ENCODE measurements around the gene P3H1. TPM values are rescaled to one million over a fixed set of nuclear protein-coding genes. Genes with fewer than 3 reads are reported as not detected.

P3H1 gene
- total and polyA plus RNA-seq, 2 of the 13 experiments (the other 11 are each of a cell fraction or from before 2014, with no cell fraction given), result 64.6 to 120 TPM

DNA sequence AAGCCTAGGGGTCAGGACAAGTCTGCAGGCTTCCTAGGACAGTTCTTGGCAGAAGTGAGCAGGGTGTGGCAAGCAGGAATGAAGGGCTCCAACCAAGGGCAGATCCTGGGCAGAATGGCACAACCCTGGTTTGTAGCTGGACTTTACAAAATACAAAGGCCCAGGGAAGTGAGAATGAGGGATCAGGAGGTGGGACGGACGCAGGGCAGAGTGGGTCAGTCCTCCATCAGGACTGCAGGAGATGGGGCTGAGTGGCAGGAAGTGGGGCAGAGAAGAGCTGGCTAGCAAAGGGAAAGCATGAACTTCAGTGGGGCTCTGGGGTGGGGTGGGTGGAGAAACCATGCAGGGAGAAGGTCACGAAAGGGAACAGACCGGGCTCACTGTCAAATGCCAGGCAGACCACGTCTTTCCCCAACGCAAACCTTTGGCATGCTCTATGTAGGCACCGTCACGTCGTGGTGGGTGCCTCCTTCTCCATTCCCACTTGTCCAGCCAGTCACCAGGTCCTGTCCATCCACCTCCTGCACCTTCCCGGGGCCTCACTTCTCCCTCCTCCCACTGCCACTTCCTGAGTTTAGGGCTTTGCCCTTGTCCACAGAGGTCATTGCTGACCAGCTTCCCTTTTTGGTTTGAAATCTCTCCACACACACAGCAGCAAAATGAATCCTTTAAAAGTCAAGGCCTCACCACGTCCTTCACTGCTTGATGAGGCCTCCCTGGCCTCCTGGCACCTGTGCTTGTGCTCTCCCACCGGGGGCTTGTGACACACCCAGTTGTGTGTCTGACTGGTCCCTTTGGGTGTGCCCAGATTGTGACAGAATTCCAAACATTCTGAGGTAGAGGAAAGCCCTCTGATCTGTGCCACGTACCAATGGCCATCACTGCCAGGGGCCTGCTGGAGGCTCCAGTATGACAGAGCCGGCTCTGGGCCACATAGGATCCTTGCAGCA lies 18.1 kb downstream of the P3H1 start:
- no TSS peak for BruUV-seq (replicated peaks)
- Histone ChIP-seq H3K79me2 (ENCODE audit: insufficient read depth, low read length) (no peaks in the 10 kb centered on the region), H4K20me1 (ENCODE audit: insufficient read depth, low read length) (no peaks in the 10 kb centered on the region), H3K4me3 (replicated peaks in 1 of 3; ENCODE audit: insufficient read depth in 1 of 3, low read depth in 2 of 3, low read length in 3 of 3) (no peak overlapping the region), H3K9ac (ENCODE audit: insufficient read depth, low read depth, low read length) (no peak overlapping the region), H3K27me3 (ENCODE audit: control insufficient read depth in 1 of 2, insufficient read depth in 2 of 2, low read length in 2 of 2) (no peaks in the 10 kb centered on the region), H3K4me2 (ENCODE audit: low read depth, low read length) (no peak overlapping the region), H3K9me3 (ENCODE audit: low read length) (no peaks in the 10 kb centered on the region), H3K36me3 (replicated peaks in 1 of 2; ENCODE audit: control insufficient read depth in 1 of 2, insufficient read depth in 2 of 2, low read length in 2 of 2) (peaks cover 29 to 63% of the 10 kb centered on the region in 2 experiments), H2AFZ (ENCODE audit: low read length) (no peak overlapping the region), H3K27ac (ENCODE audit: extremely low read length, insufficient read depth, low read length) (no peak overlapping the region), H3K4me1 (ENCODE audit: insufficient read depth, low read length) (peaks cover 12% of the 10 kb centered on the region)
- no peak for DNase-seq (ENCODE audit: low spot score)
- no peak for ATAC-seq
- intact Hi-C loops (cut with micrococcal nuclease; ENCODE audit: unreplicated experiment), result loop anchor here (5.0 to 10.0 kb wide), 2 partner anchors 236 to 414 kb away; partner anchors contain the start of gene FOXJ3
- WGBS (ENCODE audit: low lambda C conversion rate), result 97% methylated on average over 14 of the region's 14 CpGs
- ChIA-PET CTCF (ENCODE audit: low intra/inter-chr PET ratio, low total read pairs) (no interaction called here), POLR2A (no interaction called here)
- FAIRE-seq, result no peak
- in situ Hi-C loops (cut with HindIII; ENCODE audit: extremely low pct_ligation_motif_present, low pct_unique_long_range_greater_than_20kb), result loop anchor here (5.0 to 25.0 kb wide), 3 partner anchors 176 to 604 kb away; partner anchors contain the start of gene FOXJ3
- TF ChIP-seq SCMH1 (CRISPR knock-in tag; IDR thresholded peaks at IDR 0.05; ENCODE audit: borderline replicate concordance), result no peak
- TF ChIP-seq, protein P1, sequence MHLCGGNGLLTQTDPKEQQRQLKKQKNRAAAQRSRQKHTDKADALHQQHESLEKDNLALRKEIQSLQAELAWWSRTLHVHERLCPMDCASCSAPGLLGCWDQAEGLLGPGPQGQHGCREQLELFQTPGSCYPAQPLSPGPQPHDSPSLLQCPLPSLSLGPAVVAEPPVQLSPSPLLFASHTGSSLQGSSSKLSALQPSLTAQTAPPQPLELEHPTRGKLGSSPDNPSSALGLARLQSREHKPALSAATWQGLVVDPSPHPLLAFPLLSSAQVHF (CRISPR knock-in tag; IDR thresholded peaks at IDR 0.05), result no peak
- no peak for TF ChIP-seq ATRX (CRISPR knock-in tag; IDR thresholded peaks at IDR 0.05; ENCODE audit: borderline replicate concordance)
- no peak for TF ChIP-seq STAT5B (CRISPR knock-in tag; IDR thresholded peaks at IDR 0.05)
- TF ChIP-seq SETDB1 (CRISPR knock-in tag; IDR thresholded peaks at IDR 0.05; ENCODE audit: borderline replicate concordance), result no peak
- no peak for TF ChIP-seq KDM3A (CRISPR knock-in tag; IDR thresholded peaks at IDR 0.05; ENCODE audit: low read depth)
- TF ChIP-seq, protein P2, sequence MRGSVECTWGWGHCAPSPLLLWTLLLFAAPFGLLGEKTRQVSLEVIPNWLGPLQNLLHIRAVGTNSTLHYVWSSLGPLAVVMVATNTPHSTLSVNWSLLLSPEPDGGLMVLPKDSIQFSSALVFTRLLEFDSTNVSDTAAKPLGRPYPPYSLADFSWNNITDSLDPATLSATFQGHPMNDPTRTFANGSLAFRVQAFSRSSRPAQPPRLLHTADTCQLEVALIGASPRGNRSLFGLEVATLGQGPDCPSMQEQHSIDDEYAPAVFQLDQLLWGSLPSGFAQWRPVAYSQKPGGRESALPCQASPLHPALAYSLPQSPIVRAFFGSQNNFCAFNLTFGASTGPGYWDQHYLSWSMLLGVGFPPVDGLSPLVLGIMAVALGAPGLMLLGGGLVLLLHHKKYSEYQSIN (CRISPR knock-in tag; IDR thresholded peaks at IDR 0.05; ENCODE audit: borderline replicate concordance), result no peak
- TF ChIP-seq ERF (CRISPR knock-in tag; IDR thresholded peaks at IDR 0.05), result no peak
- TF ChIP-seq MYC (CRISPR knock-in tag; IDR thresholded peaks at IDR 0.05; ENCODE audit: borderline replicate concordance), result no peak
- TF ChIP-seq RARA (CRISPR knock-in tag; IDR thresholded peaks at IDR 0.05), result no peak
- no peak for TF ChIP-seq ZNF256 (CRISPR knock-in tag; conservative IDR thresholded peaks at IDR 0.05)
- no peak for TF ChIP-seq SOX13 (IDR thresholded peaks at IDR 0.05)
- TF ChIP-seq SOX13 (CRISPR knock-in tag; conservative IDR thresholded peaks at IDR 0.05 in 1 of 2, IDR thresholded peaks at IDR 0.05 in 1 of 2), result no peak
- TF ChIP-seq ZNF260 (CRISPR knock-in tag; IDR thresholded peaks at IDR 0.05; ENCODE audit: borderline replicate concordance, low read depth), result no peak
- no peak for TF ChIP-seq FOXP1 (IDR thresholded peaks at IDR 0.05)
- TF ChIP-seq FOXP1 (CRISPR knock-in tag; IDR thresholded peaks at IDR 0.05), result no peak
- TF ChIP-seq, protein P3, sequence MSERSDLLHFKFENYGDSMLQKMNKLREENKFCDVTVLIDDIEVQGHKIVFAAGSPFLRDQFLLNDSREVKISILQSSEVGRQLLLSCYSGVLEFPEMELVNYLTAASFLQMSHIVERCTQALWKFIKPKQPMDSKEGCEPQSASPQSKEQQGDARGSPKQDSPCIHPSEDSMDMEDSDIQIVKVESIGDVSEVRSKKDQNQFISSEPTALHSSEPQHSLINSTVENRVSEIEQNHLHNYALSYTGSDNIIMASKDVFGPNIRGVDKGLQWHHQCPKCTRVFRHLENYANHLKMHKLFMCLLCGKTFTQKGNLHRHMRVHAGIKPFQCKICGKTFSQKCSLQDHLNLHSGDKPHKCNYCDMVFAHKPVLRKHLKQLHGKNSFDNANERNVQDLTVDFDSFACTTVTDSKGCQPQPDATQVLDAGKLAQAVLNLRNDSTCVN (CRISPR knock-in tag; IDR thresholded peaks at IDR 0.05; ENCODE audit: borderline replicate concordance), result no peak
- TF ChIP-seq ZNF883 (CRISPR knock-in tag; IDR thresholded peaks at IDR 0.05; ENCODE audit: not compliant biosample characterization), result no peak
- no peak for TF ChIP-seq ZNF234 (CRISPR knock-in tag; conservative IDR thresholded peaks at IDR 0.05)

Data from HepG2 (cell line).